Measurements from ENCODE around the gene TRIM13. TPM values are rescaled to one million over a fixed set of nuclear protein-coding genes. Genes with fewer than 3 reads are reported as not detected.
"Not testable (repeated sequence)": the region's sequence is repeated elsewhere in the genome, so short reads cannot be mapped to it uniquely, and the experiment has no call there.

The TRIM13 gene
- total RNA-seq, 4 donors from 2014 or later: 19.7 to 54.5 (median 31.0) TPM

- Histone ChIP-seq H3K27ac (no peak overlapping the region), H3K36me3 (no peaks in the 10 kb centered on the region), H3K4me1 (no peaks in the 10 kb centered on the region), H3K9me3 (no peaks in the 10 kb centered on the region), H3K4me3 (no peak overlapping the region), H3K27me3 (no peaks in the 10 kb centered on the region)
- TF ChIP-seq CTCF (IDR thresholded peaks at IDR 0.05): no peak
- no peak for TF ChIP-seq POLR2A (IDR thresholded peaks at IDR 0.05)
- intact Hi-C loops (cut with DNase I; ENCODE audit: low total_unique reads): no loop called here
- no peak for DNase-seq
These were observed 10.4 kb upstream of the TRIM13 start for GRCh38 chr13:49986471-49986870.

- H3K27ac ChIP-seq; intact Hi-C loops (cut with DNase I; ENCODE audit: low total_unique reads); H3K4me3 ChIP-seq; H3K4me1 ChIP-seq; H3K9me3 ChIP-seq; DNase-seq; H3K36me3 ChIP-seq; H3K27me3 ChIP-seq: not testable (repeated sequence)
These were observed 6.2 kb upstream of the TRIM13 start for GRCh38 chr13:49990612-49991011.

- Histone ChIP-seq H3K27ac (no peak overlapping the region), H3K27me3 (no peaks in the 10 kb centered on the region), H3K4me1 (no peaks in the 10 kb centered on the region), H3K4me3 (no peak overlapping the region), H3K36me3 (no peaks in the 10 kb centered on the region), H3K9me3 (no peaks in the 10 kb centered on the region)
- no peak for DNase-seq
- intact Hi-C loops (cut with DNase I; ENCODE audit: low total_unique reads): no loop called here
- TF ChIP-seq CTCF (IDR thresholded peaks at IDR 0.05) (no peak), POLR2A (IDR thresholded peaks at IDR 0.05) (no peak)
These were observed 3.7 kb upstream of the TRIM13 start for GRCh38 chr13:49993111-49993510.

- Histone ChIP-seq H3K36me3 (no peaks in the 10 kb centered on the region), H3K9me3 (no peaks in the 10 kb centered on the region), H3K4me3 (no peak overlapping the region), H3K27me3 (no peaks in the 10 kb centered on the region), H3K4me1 (peaks cover 0 to 2% of the 10 kb centered on the region in 2 donors), H3K27ac (no peak overlapping the region)
- TF ChIP-seq CTCF (IDR thresholded peaks at IDR 0.05): no peak
- no peak for TF ChIP-seq POLR2A (IDR thresholded peaks at IDR 0.05)
- DNase-seq: no peak
- intact Hi-C loops (cut with DNase I; ENCODE audit: low total_unique reads): no loop called here
These were observed 3.2 kb upstream of the TRIM13 start for GRCh38 chr13:49993666-49994065.

GRCh38 chr13:49995625-49996101 is 1.2 kb upstream of the TRIM13 start:
- no peak for DNase-seq
- Histone ChIP-seq H3K9me3 (no peaks in the 10 kb centered on the region), H3K27me3 (no peaks in the 10 kb centered on the region), H3K4me3 (peak overlapping the region; percentile 70 to 84), H3K36me3 (no peaks in the 10 kb centered on the region), H3K4me1 (peaks cover 5 to 7% of the 10 kb centered on the region in 2 donors), H3K27ac (peak overlapping the region; percentile 98)
- no peak for TF ChIP-seq CTCF (IDR thresholded peaks at IDR 0.05)
- no peak for TF ChIP-seq POLR2A (IDR thresholded peaks at IDR 0.05)
- intact Hi-C loops (cut with DNase I; ENCODE audit: low total_unique reads): loop anchor here (2.0 kb wide), 1 partner anchor 85 kb away; no protein-coding TSS in a partner anchor

Measured in uterus (tissue), 4 donors.